Measurements from ENCODE around the gene CPEB4.

CPEB4 gene

GRCh38 chr5:173895401-173896165 lies 7.4 kb downstream of the CPEB4 start:
- TF ChIP-seq, protein P1, sequence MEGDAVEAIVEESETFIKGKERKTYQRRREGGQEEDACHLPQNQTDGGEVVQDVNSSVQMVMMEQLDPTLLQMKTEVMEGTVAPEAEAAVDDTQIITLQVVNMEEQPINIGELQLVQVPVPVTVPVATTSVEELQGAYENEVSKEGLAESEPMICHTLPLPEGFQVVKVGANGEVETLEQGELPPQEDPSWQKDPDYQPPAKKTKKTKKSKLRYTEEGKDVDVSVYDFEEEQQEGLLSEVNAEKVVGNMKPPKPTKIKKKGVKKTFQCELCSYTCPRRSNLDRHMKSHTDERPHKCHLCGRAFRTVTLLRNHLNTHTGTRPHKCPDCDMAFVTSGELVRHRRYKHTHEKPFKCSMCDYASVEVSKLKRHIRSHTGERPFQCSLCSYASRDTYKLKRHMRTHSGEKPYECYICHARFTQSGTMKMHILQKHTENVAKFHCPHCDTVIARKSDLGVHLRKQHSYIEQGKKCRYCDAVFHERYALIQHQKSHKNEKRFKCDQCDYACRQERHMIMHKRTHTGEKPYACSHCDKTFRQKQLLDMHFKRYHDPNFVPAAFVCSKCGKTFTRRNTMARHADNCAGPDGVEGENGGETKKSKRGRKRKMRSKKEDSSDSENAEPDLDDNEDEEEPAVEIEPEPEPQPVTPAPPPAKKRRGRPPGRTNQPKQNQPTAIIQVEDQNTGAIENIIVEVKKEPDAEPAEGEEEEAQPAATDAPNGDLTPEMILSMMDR (IDR thresholded peaks at IDR 0.05; ENCODE audit: control extremely low read depth, extremely low read depth, low read depth, missing control alignments) = no peak
- ChIA-PET CTCF (interaction anchor here (0.9 to 3.7 kb wide), 6 partner anchors 7 to 280 kb away, joined by 3 to 15 read pairs (median 4); no protein-coding TSS in a partner anchor), POLR2A (interaction anchor here (1.4 kb wide), 1 partner anchor 20 kb away, joined by 4 read pairs; no protein-coding TSS in a partner anchor)
- DNase-seq (ENCODE audit: extremely low spot score) = no peak

- CTCF ChIA-PET = interaction anchor here (1.0 to 1.8 kb wide), 4 partner anchors 8 to 29 kb away, joined by 3 to 6 read pairs (median 4); no protein-coding TSS in a partner anchor
- TF ChIP-seq, protein P1 (IDR thresholded peaks at IDR 0.05; ENCODE audit: control extremely low read depth, extremely low read depth, low read depth, missing control alignments) = no peak
- no peak for DNase-seq (ENCODE audit: extremely low spot score)
- POLR2A ChIA-PET = no interaction called here
These were observed 8.5 kb downstream of the CPEB4 start for GRCh38 chr5:173896631-173897030.

DNA sequence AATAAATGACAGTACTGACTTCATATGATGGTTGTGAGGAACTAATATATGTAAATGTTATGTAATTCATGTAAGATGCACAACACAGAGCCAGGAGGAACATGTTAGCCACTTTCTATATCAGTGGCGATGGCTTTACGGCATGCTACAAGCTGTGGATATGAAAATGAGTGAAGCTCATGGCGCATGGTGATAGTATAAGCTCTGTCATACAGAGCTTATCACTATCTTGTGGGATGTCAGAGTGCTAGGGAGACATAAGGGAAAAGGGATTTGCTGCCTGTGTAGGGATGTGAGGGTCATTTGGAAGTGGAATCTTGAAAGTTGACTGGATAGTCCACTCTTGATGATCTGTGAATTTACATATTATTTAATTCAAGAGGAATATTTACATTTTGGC lies 13.6 kb downstream of the CPEB4 start:
- CTCF ChIA-PET = interaction anchor here (1.0 to 3.3 kb wide), 8 partner anchors 8 to 272 kb away, joined by 3 to 15 read pairs (median 8); no protein-coding TSS in a partner anchor
- TF ChIP-seq, protein P1 (IDR thresholded peaks at IDR 0.05; ENCODE audit: control extremely low read depth, extremely low read depth, low read depth, missing control alignments) = no peak
- POLR2A ChIA-PET = interaction anchor here (0.9 to 2.4 kb wide), 2 partner anchors 11 to 14 kb away, joined by 3 to 8 read pairs; partner anchors contain the start of gene CPEB4
- no peak for DNase-seq (ENCODE audit: extremely low spot score)

DNA sequence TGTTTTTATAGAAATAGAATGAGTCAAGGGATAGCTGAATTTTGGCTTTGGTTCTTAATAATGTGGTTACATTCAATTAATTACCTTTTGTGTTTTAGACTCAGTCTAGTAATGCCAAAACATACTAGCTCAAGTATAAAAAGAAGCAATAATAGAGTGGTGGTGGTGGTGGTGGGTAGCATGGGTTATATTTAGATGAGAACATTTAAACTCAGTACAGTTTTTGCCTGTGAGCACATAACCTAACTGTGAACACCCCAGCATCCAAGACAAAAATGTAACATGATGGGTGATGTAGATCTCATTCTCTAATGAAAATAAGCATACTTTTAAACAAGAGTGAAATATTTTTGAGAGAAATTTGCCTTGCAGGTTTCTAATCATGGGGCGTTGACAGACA lies 14.2 kb downstream of the CPEB4 start:
- DNase-seq (ENCODE audit: extremely low spot score) = no peak
- CTCF ChIA-PET = interaction anchor here (1.0 to 3.3 kb wide), 6 partner anchors 9 to 287 kb away, joined by 3 to 15 read pairs (median 8); no protein-coding TSS in a partner anchor
- TF ChIP-seq, protein P1 (IDR thresholded peaks at IDR 0.05; ENCODE audit: control extremely low read depth, extremely low read depth, low read depth, missing control alignments) = no peak
- POLR2A ChIA-PET = interaction anchor here (1.0 to 2.4 kb wide), 2 partner anchors 13 to 15 kb away, joined by 6 to 8 read pairs; partner anchors contain the start of gene CPEB4

- POLR2A ChIA-PET = interaction anchor here (0.6 to 2.4 kb wide), 4 partner anchors 13 to 74 kb away, joined by 3 to 8 read pairs (median 6); partner anchors contain the start of gene CPEB4
- DNase-seq (ENCODE audit: extremely low spot score) = no peak
- TF ChIP-seq, protein P1 (IDR thresholded peaks at IDR 0.05; ENCODE audit: control extremely low read depth, extremely low read depth, low read depth, missing control alignments) = no peak
- CTCF ChIA-PET = interaction anchor here (1.5 to 3.3 kb wide), 5 partner anchors 9 to 287 kb away, joined by 3 to 15 read pairs (median 8); no protein-coding TSS in a partner anchor
These were observed 14.6 kb downstream of the CPEB4 start for GRCh38 chr5:173902743-173903142.

GRCh38 chr5:173903396-173904140 lies 15.4 kb downstream of the CPEB4 start:
- TF ChIP-seq, protein P1 (IDR thresholded peaks at IDR 0.05; ENCODE audit: control extremely low read depth, extremely low read depth, low read depth, missing control alignments) = no peak
- DNase-seq (ENCODE audit: extremely low spot score) = peak; percentile 15
- POLR2A ChIA-PET = interaction anchor here (0.8 to 2.4 kb wide), 4 partner anchors 10 to 16 kb away, joined by 3 to 8 read pairs (median 4); partner anchors contain the start of gene CPEB4
- CTCF ChIA-PET = interaction anchor here (0.7 to 3.3 kb wide), 8 partner anchors 9 to 288 kb away, joined by 3 to 15 read pairs (median 7); no protein-coding TSS in a partner anchor
